Thymus (tissue), 11 donors: ENCODE measurements around the gene MYH9. TPM values are rescaled to one million over a fixed set of nuclear protein-coding genes. Genes with fewer than 3 reads are reported as not detected.
A peak's percentile ranks its signal among the peaks of the same experiment; 100 is the strongest.
"Not testable (repeated sequence)": the region's sequence is repeated elsewhere in the genome, so short reads cannot be mapped to it uniquely, and the experiment has no call there.

ENCODE experiments used
- DNase-seq, 9 donors: peaks; one replicate each; pipeline ENCODE4 v3.0.0-alpha.2; 2013; ENCODE audit warnings: low spot score in 9 of 9, low read depth in 6 of 9, missing footprints in 1 of 9
- H3K27ac ChIP-seq, 2 donors: one replicate each; pipeline ENCODE4 v1.5.1; 2013; ENCODE audit warnings: control low read depth in 1 of 2, low read depth in 1 of 2, low read length in 1 of 2, mild to moderate bottlenecking in 1 of 2, moderate library complexity in 1 of 2
- H3K27me3 ChIP-seq, 2 donors: one replicate each; pipeline ENCODE4 v1.5.1; 2013; ENCODE audit warnings: low read length in 1 of 2; ENCODE audit not compliant: control insufficient read depth in 2 of 2, insufficient read depth in 1 of 2
- H3K36me3 ChIP-seq, 2 donors: one replicate each; pipeline ENCODE4 v1.5.1; 2013; ENCODE audit warnings: low read length in 1 of 2, mild to moderate bottlenecking in 1 of 2, moderate library complexity in 1 of 2; ENCODE audit not compliant: control insufficient read depth in 2 of 2, insufficient read depth in 2 of 2
- H3K4me1 ChIP-seq, 2 donors: one replicate each; pipeline ENCODE4 v1.5.1; 2013; ENCODE audit warnings: low read length in 2 of 2; ENCODE audit not compliant: control insufficient read depth in 2 of 2, insufficient read depth in 2 of 2
- H3K4me3 ChIP-seq, 2 donors: one replicate each; pipeline ENCODE4 v1.5.1; 2013; ENCODE audit warnings: low read length in 2 of 2, control low read depth in 1 of 2, mild to moderate bottlenecking in 1 of 2
- H3K9me3 ChIP-seq, 2 donors: one replicate each; pipeline ENCODE4 v1.5.1; 2013; ENCODE audit warnings: low read length in 1 of 2, mild to moderate bottlenecking in 1 of 2; ENCODE audit not compliant: control insufficient read depth in 2 of 2, insufficient read depth in 1 of 2
- WGBS: extraction: QIAGEN DNeasy Blood & Tissue Kit; methylation state at CpG from one replicate; pipeline ENCODE4 v1.1.7; 2013; 5-methylcytosine and 5-hydroxymethylcytosine counted together
- polyA plus RNA-seq: library from polyadenylated mRNA; stranded (reverse); fragments of 200-250 nt; gene quantifications from one replicate; pipeline ENCODE4 v1.2.3, GENCODE V29; 2013
- total RNA-seq: library from RNA; stranded (reverse); fragments of 120-200 nt; gene quantifications from one replicate; pipeline ENCODE4 v1.2.4, GENCODE V29; 2013
- donor health status: healthy.

The MYH9 gene
- total and polyA plus RNA-seq, 2 donors: 123 to 155 TPM

DNA sequence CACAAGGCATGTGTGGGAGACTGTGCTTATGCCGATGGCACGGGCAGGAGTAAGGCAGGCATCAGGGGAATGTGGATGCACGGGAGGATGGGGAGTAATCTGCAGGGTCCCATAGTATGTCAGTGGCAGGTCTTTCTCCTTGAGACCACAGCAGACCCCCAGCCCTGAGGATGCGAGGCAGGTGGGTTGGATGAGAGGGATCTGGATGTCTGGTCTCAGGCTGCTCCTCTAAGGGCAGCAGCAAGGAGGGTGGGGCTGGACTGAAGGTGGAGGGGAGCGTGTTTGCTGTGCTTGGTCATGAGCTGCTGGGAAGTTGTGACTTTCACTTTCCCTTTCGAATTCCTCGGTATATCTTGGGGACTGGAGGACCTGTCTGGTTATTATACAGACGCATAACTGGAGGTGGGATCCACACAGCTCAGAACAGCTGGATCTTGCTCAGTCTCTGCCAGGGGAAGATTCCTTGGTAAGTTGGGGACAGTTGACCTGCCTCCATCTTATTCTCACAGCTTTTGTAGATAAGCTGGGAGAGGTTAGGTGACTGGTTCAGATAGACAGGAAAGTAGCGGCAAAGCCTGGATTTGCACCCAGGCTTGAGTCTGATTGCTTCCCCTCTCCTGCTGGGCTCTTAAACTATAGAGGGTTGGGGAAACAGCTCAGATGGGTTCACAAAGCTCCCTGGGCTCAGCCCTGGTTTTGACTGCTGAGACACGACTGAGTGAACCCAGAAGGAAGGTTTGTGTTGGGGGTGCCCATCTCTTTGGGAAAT, 134.8 kb downstream of the MYH9 start, which contains the start of gene APOL1:
Gene APOL1, plus strand, starts transcription at position 380 of the 769 bp plus-strand sequence. CDS start 1,823 bp downstream, outside the sequence.
- Histone ChIP-seq H3K4me3 (peak within 1 kb of the TSS; percentile 45 to 51), H3K36me3 (peaks cover 0 to 3% of the 10 kb centered on the region in 2 donors), H3K4me1 (peaks cover 9 to 30% of the 10 kb centered on the region in 2 donors), H3K27ac (peak within 1 kb of the TSS; percentile 53 to 74), H3K27me3 (no peaks in the 10 kb centered on the region), H3K9me3 (no peaks in the 10 kb centered on the region)
- 36% methylated on average over 10 of the region's 10 CpGs for WGBS
- DNase-seq: peak in 4 of 9 donors; percentile 38 to 73 (median 46)

- 91% methylated on average over 7 of the region's 7 CpGs for WGBS
- H3K36me3 ChIP-seq, H3K4me3 ChIP-seq, H3K9me3 ChIP-seq, DNase-seq, H3K27ac ChIP-seq, H3K27me3 ChIP-seq: not testable (repeated sequence)
- peaks cover 9 to 27% of the 10 kb centered on the region in 2 donors for H3K4me1 ChIP-seq
These were observed 135.7 kb downstream of the MYH9 start for GRCh38 chr22:36251979-36252608.

DNA sequence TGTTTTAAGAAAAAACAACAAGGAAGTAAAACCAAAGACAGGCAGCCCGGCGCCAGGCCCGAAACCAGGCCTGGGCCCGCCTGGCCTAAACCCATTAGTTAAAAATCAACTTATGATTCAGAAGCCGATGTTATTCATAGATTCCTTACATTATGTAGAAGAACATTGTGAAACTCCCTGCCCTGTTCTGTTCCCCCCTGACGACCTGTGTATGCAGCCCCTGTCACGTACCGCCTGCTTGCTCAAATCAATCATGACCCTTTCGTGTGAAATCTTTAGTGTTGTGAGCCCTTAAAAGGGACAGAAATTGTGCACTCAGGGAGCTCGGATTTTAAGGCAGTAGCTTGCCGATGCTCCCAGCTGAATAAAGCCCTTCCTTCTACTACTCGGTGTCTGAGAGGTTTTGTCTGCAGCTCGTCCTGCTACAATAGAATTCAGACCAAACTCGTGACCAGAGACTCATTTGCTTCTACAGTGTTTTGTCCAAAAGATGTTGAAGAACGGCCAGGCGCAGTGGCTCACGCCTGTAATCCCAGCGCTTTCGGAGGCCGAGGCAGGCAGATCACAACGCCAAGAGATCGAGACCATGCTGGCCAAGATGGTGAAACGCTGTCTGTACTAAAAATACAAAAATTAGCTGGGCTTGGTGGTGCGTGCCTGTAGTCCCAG, 137.3 kb downstream of the MYH9 start:
- H3K27me3 ChIP-seq, H3K4me3 ChIP-seq, H3K36me3 ChIP-seq, H3K27ac ChIP-seq, DNase-seq, H3K9me3 ChIP-seq: not testable (repeated sequence)
- peaks cover 9 to 27% of the 10 kb centered on the region in 2 donors for H3K4me1 ChIP-seq
- 95% methylated on average over 24 of the region's 24 CpGs for WGBS

GRCh38 chr22:36249160-36249559, 138.6 kb downstream of the MYH9 start:
- no peaks in the 10 kb centered on the region for H3K9me3 ChIP-seq
- peaks cover 9 to 16% of the 10 kb centered on the region in 2 donors for H3K4me1 ChIP-seq
- no peaks in the 10 kb centered on the region for H3K36me3 ChIP-seq
- H3K27ac ChIP-seq: no peak overlapping the region
- H3K4me3 ChIP-seq: no peak overlapping the region
- H3K27me3 ChIP-seq: no peaks in the 10 kb centered on the region
- no peak for DNase-seq
- 99% methylated on average over 2 of the region's 2 CpGs for WGBS

DNA sequence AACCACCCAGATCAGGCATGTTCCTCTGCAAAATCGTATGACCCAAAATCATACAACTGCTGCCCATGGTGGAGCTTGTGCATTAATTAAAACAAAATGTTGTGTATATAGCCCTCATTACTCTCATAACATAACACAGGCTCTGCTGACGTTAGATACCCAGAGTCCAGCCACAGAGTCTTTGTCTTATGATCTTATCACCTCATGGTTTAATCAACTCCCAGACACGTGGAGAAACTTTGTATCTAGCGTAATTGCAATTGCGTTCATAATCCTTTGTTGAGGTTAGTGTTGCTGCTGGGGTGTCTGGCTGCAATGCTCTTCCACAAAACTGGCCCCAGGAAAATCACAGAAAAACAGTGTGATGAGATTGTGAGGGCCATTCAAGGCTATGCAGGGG, 139.8 kb downstream of the MYH9 start:
- Histone ChIP-seq H3K4me1 (peaks cover 2 to 6% of the 10 kb centered on the region in 2 donors), H3K4me3 (no peak overlapping the region), H3K27ac (no peak overlapping the region), H3K27me3 (no peaks in the 10 kb centered on the region), H3K36me3 (no peaks in the 10 kb centered on the region), H3K9me3 (peaks cover 0 to 4% of the 10 kb centered on the region in 2 donors)
- 96% methylated on average over 5 of the region's 5 CpGs for WGBS
- no peak for DNase-seq

DNA sequence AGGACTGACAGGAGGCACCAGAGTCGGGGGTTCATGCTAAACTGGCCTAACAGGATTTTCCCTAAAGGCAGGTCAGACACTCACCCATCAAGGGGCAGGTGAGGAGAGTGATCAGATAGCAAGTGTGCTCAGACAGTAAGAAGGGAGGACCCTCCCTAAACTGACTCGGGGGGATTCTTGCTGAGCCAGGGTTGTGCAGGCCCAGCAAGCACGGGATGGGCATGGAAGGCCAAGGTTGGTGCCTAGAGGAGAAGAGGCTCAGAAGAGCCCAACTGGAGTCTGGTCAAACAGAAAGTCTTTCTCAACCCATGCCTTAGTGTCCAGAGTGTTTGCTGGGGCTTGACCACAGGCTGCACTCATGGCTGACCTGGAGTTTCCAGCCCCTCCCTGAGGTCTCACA, 141.0 kb downstream of the MYH9 start:
- peaks cover 0 to 4% of the 10 kb centered on the region in 2 donors for H3K9me3 ChIP-seq
- 97% methylated on average over 3 of the region's 3 CpGs for WGBS
- no peak for DNase-seq

GRCh38 chr22:36245805-36246356, 141.9 kb downstream of the MYH9 start:
- H3K27me3 ChIP-seq: no peaks in the 10 kb centered on the region
- WGBS: 97% methylated on average over 4 of the region's 4 CpGs
- no peak for DNase-seq
- peaks cover 0 to 4% of the 10 kb centered on the region in 2 donors for H3K9me3 ChIP-seq
- no peak overlapping the region for H3K4me3 ChIP-seq
- no peaks in the 10 kb centered on the region for H3K36me3 ChIP-seq
- no peaks in the 10 kb centered on the region for H3K4me1 ChIP-seq
- no peak overlapping the region for H3K27ac ChIP-seq

More for the DNA sequence above, 141.0 kb downstream of the MYH9 start:
- Histone ChIP-seq H3K36me3 (no peaks in the 10 kb centered on the region), H3K4me1 (no peaks in the 10 kb centered on the region), H3K4me3 (no peak overlapping the region), H3K27me3 (no peaks in the 10 kb centered on the region), H3K27ac (no peak overlapping the region)

GRCh38 chr22:36244522-36245391, 143.0 kb downstream of the MYH9 start:
- Histone ChIP-seq H3K4me3 (no peak overlapping the region), H3K36me3 (no peaks in the 10 kb centered on the region), H3K9me3 (peaks cover 0 to 4% of the 10 kb centered on the region in 2 donors), H3K27ac (no peak overlapping the region), H3K27me3 (no peaks in the 10 kb centered on the region), H3K4me1 (peaks cover 0 to 5% of the 10 kb centered on the region in 2 donors)
- 97% methylated on average over 5 of the region's 5 CpGs for WGBS
- DNase-seq: no peak
